NCI-H2196 (cell line): ENCODE measurements around the gene CADM4.

ENCODE experiments used
- DNase-seq: peaks from one replicate; lab custom pipeline; 2025; ENCODE audit not compliant: unreplicated experiment; lab: John Stamatoyannopoulos, UW

The CADM4 gene

DNA sequence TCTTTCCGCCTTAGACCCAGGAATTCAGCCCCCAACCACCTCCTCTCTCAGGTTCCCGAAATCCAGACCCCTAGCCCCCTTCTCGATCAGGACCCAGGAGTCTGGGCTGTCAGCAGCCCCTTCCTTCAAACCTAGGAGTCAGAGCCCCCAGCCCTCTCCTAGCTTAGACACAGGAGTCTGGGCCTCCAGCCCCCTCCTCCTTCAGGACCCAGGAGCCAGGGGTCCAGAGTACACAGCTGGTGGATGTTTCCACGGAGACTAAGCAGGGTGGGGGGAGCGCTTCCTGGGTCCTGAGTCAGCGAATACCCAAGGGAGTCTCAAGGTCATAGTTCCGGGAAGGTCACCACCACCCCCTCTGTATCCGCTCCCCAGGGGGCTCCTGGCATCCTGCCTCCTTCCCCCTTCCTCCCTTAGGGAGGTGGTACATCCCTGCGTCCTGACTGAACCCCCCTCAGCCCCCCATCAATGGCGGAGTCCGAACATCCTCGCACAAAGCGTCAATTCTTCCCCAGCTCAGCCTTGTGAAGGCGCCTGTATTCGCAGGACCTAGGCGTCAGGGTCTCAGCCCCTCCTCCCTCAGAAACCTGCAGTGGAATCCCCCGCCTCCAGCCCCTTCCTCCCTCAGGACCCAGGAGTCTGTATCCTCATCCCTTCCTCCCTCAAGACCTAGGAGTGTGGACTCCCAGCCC is 4.6 kb downstream of the CADM4 start:
- no peak for DNase-seq

DNA sequence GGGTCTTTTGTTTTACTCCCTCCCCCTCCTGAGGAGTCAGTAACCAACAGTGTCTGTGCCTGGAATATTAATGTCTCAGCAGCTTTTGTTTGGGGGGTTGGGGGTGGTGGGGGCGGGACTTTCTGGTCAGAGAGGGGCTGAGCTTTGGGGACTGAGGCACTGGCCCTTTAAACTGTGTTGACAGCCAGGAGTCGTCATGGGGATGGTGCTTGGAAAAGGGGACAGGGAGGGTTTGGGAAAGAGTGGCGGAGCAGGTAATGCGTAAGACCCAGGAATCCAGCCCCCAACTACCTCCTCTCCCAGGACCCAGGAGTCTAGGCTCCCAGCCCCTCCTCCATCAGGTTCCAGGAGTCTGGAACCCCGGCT is 5.2 kb downstream of the CADM4 start:
- no peak for DNase-seq

GRCh38 chr19:43634068-43634467 is 5.6 kb downstream of the CADM4 start:
- DNase-seq, result no peak

GRCh38 chr19:43633520-43633919 is 6.1 kb downstream of the CADM4 start:
- DNase-seq, result no peak

DNA sequence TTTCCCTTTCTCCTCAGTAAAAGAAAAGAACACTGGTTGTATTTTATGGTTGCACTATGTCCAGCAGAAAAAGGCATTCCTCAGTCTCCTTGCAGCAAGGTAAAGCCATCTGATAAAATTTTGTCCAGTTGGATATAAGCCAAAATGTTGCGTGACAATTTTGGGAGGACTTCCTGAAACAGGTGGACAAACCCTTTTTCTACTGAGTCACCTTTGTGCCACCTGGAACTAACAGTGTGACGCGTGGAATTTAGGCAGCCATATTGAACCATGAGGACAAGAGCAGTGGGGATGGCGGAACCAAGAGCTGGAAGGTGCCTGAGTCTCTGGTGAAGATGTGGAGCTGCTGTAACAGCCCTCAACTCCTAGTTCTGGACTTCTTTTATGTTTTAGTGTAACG is 8.2 kb downstream of the CADM4 start:
- DNase-seq, result no peak

- no peak for DNase-seq
Observed at GRCh38 chr19:43628646-43629326, 10.9 kb downstream of the CADM4 start.

- DNase-seq, result no peak
Observed at GRCh38 chr19:43626838-43627237, 12.8 kb downstream of the CADM4 start.

DNA sequence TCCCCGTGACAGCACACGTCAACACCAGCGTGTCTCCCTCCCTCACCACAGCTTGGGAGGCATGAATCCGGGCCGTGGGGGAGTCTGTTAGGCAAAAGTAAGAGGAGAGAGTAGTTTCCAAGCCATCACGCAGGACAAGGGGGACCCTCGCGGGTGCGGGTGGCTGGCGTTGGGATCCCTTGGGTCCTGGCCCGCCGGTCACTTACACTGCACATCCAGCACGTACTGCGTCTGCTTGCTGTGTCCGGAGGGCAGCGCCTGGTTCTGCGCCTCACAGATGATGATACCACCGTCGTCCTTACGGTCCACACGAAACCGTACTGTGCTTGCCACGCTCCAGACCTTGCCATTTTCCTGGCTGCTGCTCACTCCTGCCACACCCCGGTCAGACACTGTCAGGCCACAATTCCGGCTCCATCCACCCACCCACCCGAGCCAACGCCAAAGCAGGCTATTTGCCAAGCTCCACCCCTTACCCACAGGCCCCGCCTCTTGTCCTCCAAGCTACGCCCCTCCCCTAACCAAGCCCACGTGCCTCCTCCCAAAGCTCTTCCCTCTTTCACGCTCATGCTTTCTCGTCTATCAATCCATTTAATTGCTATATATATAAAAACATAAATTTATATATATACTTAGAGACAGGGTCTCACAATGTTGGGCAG is 13.6 kb downstream of the CADM4 start:
- DNase-seq, result no peak

GRCh38 chr19:43624933-43625332 is 14.7 kb downstream of the CADM4 start:
- no peak for DNase-seq

DNA sequence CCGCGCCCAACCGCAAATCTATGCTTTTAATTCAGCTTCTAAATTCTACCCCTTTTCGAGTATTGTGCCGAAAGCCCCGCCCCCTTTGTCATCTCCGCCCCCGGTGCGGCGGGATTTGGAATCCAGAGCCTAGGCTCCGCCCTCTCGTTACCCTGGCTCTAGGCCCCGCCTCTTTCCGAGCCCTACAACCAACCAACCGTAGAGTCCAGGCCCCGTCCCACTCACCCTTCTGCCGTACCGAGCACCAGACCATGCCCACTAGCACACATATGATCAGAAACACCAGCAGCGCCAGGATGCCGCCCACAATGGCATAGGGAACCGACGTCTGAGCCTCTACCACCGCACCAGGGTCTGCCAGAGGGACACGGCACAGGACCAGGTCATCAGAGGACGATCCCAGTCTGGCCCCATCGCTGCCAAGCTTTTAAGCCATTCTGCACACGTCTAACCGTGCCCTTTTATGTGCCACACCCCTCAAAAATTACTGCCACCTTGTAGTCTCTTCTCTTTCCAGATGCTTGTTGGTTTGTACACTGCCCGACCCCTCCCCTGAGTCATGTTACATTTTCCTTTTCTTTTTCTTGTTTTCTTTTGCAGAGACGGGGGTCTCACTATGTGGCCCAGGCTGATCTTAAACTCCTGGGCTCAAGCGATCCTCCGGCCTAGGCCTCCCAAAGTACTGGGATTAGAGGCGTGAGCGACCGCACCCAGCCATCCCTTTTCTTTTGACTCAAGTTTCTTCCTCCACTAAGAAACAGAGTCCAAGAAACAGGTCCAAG is 15.6 kb downstream of the CADM4 start:
- DNase-seq, result no peak

GRCh38 chr19:43622956-43623355 is 16.7 kb downstream of the CADM4 start:
- no peak for DNase-seq

DNA sequence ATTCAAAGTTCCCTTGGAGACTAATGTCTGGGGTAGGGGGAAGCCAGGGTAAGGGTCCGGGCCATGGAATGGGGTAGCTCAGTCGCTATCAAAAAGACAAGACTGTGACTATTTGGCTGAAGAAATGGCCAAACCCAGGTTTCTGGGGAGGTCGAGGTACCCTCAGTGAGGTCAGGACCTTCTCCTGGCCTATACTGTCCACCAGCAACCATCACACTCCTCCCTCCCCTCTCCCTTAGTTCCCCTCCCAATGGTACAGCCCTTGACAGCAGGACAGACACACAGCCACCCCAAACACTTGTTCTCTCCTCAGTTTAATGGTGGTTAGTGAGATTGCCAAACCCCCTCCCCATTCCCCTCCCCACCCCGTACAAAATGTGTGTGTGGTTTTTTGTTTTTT is 17.6 kb downstream of the CADM4 start:
- no peak for DNase-seq

DNA sequence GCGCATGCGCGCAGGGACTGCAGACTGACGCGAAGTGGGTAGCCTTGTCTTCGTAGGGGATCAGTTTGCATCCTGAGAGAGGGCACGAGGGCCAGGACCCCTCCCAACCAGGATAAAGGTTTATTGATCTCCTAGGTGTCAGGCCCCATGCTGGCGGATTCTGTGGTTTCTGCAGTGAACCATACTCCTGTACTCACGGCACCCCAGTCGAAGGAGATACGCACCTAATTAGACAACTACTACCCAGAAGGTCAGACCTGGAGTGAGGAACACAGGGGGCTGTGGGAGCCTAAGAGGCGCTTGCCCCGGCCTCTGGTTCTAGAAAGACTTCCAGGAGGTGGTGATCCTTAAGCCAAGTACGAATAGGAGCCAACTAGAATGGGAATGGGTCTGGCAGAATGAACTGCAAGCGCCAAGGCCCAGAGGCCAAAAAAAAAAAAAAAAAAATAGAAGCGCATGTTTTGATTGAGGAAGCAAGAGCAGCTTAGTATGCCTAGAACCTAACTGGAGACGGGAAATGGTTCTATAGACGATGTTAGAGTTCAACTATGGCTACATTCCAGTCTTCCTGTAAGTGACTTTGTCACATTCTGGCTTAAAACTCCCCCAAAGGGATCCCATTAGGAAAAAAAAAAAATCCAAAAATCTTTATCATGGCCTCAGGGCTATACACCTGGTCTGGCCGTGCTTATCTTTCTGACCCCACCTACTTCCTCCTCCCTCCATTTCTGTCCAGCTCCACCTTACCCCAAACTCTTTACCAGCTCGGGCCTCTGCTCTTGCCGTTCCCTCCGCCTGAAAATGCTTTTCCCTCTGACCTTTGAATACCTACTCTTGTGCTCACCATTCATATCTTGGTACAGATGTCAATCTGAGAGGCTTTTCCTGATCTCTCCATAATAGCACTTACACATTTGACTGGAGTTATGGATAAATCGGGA is 19.3 kb downstream of the CADM4 start:
- DNase-seq, result no peak

GRCh38 chr19:43619262-43620060 is 20.2 kb downstream of the CADM4 start, which contains the start of gene ZNF428:
ZNF428 (minus strand) TSS chr19:43619629; CDS start chr19:43614304, 5,325 bp downstream.
- DNase-seq, result peak; percentile 91

DNA sequence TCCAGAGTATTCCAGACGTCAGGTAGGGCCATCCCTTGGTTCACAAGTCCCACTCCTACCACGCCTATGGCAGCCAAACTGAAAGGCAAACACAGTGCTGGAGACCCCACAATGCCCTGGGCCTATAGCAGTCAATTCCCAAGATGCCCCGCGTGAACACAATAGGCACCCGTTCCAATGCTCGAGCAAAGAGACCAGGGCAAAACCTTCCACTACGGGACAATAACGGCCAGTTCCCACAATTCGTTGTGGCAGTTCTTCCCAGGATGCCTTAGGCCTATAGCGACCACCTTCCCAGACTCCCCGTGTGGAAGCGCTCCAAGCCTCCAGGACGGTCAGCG is 20.8 kb downstream of the CADM4 start:
- peak; percentile 64 for DNase-seq

DNA sequence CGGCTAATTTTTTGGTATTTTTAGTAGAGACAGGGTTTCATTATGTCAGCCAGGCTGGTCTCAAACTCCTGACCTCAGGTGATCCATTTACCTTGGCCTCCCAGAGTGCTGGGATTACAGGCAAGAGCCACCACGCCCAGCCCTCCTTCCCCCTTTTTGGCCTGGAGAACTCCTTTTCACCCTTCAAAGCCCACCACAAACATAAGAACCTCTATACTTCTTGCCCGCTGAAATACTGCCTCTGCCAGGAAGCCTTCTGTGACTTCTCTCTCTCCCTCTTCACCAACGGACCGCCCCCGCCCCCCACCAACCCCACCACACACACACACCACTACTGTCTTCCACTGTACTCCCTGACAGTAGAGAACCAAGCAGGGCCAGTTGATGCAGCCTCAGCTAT is 22.7 kb downstream of the CADM4 start:
- DNase-seq, result no peak

DNA sequence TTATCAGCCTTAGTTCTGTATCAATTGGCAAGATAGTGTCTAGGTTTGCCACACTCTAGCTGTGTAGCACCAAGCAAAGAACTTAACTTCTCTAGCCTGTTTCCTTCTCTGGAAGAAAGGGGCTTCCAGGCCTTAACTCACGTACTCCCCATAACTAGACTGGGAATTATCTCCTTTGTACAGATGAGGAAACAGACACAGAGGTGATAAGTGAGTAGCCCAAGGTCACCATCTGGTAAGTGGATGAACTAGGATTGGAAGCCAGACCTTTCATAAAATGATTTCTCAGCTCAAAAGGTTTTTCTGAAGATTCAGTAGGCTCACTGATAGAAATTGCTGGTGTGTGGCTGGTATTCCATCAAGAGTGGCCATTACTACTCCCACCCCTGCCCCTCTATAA is 23.3 kb downstream of the CADM4 start:
- DNase-seq, result no peak

GRCh38 chr19:43612374-43612773 is 27.3 kb downstream of the CADM4 start:
- DNase-seq, result no peak

DNA sequence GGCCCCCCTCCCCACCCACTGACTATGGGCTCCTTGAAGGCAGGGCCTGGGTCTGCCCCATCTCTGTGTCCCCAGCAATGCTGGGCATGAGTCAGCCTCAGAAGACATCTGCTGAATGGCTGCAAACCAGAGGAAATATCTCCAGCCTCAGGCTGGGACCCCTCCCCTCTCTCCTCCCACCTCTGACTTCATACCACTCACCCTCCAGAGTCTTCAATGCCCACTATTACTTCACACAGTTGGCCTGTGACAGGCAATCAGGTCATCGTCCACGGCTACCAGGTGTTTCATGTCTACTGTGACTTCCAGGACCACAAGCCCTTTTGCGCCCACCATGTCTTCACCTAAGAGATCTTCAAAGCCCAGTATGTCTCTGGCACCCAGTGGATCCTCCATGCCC is 27.9 kb downstream of the CADM4 start, which contains the start of gene SRRM5:
Gene SRRM5, plus strand, starts transcription at position 301 of the 400 bp plus-strand sequence. Its CDS starts 34 bp downstream, at position 335.
- no peak for DNase-seq

- DNase-seq, result no peak
Observed at GRCh38 chr19:43610493-43610892, 29.2 kb downstream of the CADM4 start.
